Measurements from ENCODE around the gene NUBPL.

The NUBPL gene

DNA sequence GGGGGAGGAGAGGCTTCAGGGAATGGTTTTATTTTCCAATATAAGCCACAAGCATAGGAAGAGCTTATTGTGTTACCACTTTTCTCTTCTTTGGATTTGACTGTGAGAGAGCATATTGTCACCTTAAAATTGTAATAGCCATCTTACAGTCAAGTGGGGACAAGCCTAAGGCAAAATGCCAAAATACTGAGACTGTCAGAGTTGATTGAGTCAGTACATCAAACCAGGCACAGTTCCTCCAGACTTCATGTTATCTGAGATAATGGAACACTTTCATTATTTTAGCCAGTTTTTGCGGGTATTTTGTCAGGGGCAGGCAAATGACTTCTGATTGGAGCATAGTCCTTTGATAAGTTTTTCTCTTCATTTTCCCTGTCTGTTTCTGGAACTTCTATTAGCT, 19.5 kb upstream of the NUBPL start:
- TF ChIP-seq, protein P1, sequence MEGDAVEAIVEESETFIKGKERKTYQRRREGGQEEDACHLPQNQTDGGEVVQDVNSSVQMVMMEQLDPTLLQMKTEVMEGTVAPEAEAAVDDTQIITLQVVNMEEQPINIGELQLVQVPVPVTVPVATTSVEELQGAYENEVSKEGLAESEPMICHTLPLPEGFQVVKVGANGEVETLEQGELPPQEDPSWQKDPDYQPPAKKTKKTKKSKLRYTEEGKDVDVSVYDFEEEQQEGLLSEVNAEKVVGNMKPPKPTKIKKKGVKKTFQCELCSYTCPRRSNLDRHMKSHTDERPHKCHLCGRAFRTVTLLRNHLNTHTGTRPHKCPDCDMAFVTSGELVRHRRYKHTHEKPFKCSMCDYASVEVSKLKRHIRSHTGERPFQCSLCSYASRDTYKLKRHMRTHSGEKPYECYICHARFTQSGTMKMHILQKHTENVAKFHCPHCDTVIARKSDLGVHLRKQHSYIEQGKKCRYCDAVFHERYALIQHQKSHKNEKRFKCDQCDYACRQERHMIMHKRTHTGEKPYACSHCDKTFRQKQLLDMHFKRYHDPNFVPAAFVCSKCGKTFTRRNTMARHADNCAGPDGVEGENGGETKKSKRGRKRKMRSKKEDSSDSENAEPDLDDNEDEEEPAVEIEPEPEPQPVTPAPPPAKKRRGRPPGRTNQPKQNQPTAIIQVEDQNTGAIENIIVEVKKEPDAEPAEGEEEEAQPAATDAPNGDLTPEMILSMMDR (IDR thresholded peaks at IDR 0.05; ENCODE audit: insufficient read depth, missing control alignments) = no peak
- FAIRE-seq (no peak), DNase-seq (ENCODE audit: insufficient read length, low spot score) (no peak)

DNA sequence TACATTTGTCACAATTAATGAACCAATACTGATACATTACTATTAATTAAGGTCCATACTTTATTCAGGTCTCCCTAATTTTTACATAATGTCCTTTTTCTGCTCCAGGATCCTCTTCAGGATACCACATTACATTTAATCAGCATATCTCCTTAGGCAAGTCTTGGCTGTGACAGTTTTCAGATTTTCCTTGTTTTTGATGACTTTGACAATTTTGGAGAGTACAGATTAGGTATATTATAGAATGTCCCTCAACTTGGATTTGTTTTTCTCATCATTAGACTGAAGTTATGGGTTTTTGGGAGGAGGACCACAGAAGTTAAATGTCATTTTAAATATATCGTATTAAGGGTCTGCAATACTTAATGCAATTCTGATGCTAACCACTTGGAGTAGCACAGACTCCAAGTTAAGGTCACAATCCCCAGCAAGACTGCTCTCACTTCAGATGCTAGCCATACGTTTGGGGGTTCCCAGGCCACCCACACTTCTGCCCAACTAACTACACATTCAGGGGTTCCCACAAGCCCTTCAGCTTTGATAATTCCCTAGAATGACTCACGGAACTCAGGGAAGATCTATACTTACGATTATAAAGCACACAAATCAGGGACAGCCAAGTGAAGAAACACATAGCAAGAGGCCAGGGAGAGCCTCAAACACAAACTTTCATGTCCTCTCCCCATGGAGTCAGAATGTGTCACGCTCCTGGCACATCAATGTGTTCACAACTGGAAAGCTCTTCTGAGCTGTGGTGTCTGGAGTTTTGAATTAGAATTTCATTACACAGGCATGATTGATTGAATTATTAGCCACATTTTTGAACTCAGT, 17.0 kb upstream of the NUBPL start:
- FAIRE-seq = no peak

DNA sequence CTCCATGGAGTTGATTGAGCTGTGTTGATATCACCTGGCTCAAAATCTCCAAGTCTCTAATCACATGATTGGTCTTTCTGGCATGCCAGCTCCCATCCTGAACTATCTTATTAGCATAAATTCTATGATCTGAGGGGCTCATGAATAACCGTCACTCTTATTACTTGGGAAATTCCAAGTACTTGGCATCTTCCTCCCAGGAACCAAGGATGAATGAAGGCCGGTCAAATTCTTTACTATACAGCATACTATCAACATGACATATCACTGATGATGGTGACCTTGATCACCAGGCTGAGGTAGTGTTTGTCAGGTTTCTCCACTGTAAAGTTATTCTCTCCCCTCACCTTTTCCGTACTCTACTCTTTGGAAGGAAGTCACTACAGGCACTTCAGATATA, 16.4 kb upstream of the NUBPL start:
- DNase-seq (ENCODE audit: insufficient read length, low spot score) (no peak), FAIRE-seq (no peak)
- TF ChIP-seq, protein P1 (IDR thresholded peaks at IDR 0.05; ENCODE audit: insufficient read depth, missing control alignments) = no peak

More for the DNA sequence above, 17.0 kb upstream of the NUBPL start:
- no peak for DNase-seq (ENCODE audit: insufficient read length, low spot score)
- TF ChIP-seq, protein P1 (IDR thresholded peaks at IDR 0.05; ENCODE audit: insufficient read depth, missing control alignments) = no peak

DNA sequence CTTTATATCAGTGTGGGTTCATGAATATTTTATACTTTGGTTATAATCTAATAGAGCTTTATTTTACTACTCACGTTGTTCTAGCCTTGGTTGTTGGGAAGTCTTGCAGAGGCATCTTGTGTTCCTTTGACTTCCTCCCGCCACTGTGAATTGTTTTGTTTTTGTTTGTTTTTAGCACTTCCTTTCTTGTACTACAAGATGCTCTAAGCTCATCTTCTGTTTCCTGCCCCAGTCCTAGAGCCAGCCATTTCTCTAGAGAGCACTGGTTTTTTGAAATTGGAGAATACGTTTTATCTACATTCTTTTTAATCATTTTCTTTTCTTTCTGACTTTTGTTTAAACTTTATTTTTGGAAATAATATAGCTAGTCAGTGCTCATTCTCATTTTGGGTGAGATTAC, 15.9 kb upstream of the NUBPL start:
- TF ChIP-seq, protein P1 (IDR thresholded peaks at IDR 0.05; ENCODE audit: insufficient read depth, missing control alignments) = no peak
- FAIRE-seq = no peak
- DNase-seq (ENCODE audit: insufficient read length, low spot score) = no peak

DNA sequence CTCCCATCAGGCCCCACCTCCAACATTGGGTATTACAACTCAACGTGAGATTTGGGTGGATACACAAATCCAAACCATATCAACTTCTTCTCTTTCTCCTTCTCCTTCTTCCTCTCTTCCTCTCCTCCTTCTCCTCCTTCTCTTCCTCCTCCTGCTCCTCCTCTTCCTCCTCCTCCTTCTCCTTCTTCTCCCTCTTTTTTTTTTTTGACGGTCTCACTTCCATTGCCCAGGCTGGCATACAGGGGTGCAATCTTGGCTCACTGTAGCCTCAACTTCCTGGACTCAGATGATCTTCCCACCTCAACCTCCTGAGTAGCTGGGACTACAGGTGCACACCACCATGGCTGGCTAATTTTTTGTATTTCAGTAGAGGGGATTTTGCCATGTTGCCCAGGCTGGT, 11.4 kb upstream of the NUBPL start:
- DNase-seq (ENCODE audit: insufficient read length, low spot score) (no peak), FAIRE-seq (no peak)
- TF ChIP-seq, protein P1 (IDR thresholded peaks at IDR 0.05; ENCODE audit: insufficient read depth, missing control alignments) = no peak

DNA sequence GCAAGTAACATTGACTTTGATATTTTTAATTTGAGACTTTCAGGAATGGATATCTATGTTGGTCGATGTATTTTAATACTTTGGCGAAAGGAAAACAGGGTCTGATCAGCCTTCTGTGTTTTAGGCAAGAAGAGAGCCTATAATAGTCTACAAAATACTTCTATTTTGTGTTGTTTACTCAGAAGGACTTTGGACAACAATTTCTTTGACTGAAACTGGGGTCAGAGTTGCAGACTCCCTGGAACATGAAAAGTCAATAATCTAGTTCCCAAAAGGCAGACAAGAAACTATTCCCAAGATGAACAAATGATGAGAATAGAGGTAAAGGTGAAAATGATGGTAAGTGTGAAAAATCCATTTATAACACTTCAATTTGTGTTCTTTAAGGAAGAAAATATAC, 10.6 kb upstream of the NUBPL start:
- TF ChIP-seq, protein P1 (IDR thresholded peaks at IDR 0.05; ENCODE audit: insufficient read depth, missing control alignments) = no peak
- no peak for DNase-seq (ENCODE audit: insufficient read length, low spot score)
- FAIRE-seq = no peak

DNA sequence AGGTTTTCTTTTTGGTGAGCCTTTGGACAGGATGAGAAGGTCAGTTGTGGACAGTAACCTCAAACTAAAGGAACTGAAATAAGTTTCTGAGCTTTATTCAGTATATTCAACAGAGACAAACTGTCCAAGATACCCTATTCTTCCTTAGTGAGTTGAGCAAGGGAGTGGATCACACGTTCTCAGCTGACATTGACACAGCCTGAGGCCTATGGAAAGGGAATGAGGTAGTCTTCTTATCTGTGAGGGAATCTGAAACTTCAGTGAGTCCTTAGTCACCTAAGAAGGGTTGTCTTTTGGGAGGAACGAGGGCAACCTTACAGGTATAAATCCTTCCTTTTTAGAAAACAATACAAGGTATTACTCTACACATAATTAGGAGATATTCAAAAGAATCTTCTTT, 5.0 kb upstream of the NUBPL start:
- TF ChIP-seq, protein P1 (IDR thresholded peaks at IDR 0.05; ENCODE audit: insufficient read depth, missing control alignments) = no peak
- FAIRE-seq (no peak), DNase-seq (ENCODE audit: insufficient read length, low spot score) (no peak)
